Gastroesophageal sphincter (tissue), 3 donors: ENCODE measurements around the gene PTGDS.

Source experiments
- POLR2A ChIP-seq, 2 donors: fragments of 450-650 bp; IDR thresholded peaks; one replicate each; pipeline ENCODE4 v1.6.1; 2017; ENCODE audit warnings: antibody characterized with exemption in 2 of 2, mild to moderate bottlenecking in 2 of 2, moderate library complexity in 1 of 2
- POLR2AphosphoS5 ChIP-seq: sonication (generic); formaldehyde crosslinking; IDR thresholded peaks from one replicate; pipeline ENCODE4 v1.6.1; 2017; ENCODE audit warnings: antibody characterized with exemption
- TF ChIP-seq, protein P1 (sequence below), 4 experiments: fragments of 200-600 bp in 2 of 4; fragments of 450-650 bp in 2 of 4; sonication (generic) in 1 of 4; IDR thresholded peaks; one replicate each; pipeline ENCODE4 v1.5.1; 2017 to 2019; ENCODE audit warnings: antibody characterized with exemption in 4 of 4, mild to moderate bottlenecking in 2 of 4, moderate library complexity in 2 of 4

DNA sequence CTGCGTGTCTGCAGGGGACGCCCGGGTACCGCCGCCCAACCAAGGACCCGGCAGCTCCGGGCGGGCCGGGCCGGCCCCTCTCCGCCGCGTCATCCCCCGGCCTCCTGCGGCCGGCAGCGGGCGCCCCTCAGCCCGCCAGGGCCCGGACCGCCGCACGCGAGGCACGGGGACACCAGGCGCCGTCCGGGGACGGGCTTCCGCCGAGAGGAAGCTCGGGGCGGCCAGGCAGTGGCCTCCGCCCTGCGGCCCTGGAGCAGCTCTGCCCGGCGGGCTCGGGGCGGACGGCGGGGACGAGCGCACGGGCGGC, 33.1 kb upstream of the PTGDS start:
- TF ChIP-seq, protein P1, sequence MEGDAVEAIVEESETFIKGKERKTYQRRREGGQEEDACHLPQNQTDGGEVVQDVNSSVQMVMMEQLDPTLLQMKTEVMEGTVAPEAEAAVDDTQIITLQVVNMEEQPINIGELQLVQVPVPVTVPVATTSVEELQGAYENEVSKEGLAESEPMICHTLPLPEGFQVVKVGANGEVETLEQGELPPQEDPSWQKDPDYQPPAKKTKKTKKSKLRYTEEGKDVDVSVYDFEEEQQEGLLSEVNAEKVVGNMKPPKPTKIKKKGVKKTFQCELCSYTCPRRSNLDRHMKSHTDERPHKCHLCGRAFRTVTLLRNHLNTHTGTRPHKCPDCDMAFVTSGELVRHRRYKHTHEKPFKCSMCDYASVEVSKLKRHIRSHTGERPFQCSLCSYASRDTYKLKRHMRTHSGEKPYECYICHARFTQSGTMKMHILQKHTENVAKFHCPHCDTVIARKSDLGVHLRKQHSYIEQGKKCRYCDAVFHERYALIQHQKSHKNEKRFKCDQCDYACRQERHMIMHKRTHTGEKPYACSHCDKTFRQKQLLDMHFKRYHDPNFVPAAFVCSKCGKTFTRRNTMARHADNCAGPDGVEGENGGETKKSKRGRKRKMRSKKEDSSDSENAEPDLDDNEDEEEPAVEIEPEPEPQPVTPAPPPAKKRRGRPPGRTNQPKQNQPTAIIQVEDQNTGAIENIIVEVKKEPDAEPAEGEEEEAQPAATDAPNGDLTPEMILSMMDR (IDR thresholded peaks at IDR 0.05) = no peak
- TF ChIP-seq POLR2A (IDR thresholded peaks at IDR 0.05) (no peak), POLR2AphosphoS5 (no peak)
